ENCODE results near the gene SNRNP48.

DNA sequence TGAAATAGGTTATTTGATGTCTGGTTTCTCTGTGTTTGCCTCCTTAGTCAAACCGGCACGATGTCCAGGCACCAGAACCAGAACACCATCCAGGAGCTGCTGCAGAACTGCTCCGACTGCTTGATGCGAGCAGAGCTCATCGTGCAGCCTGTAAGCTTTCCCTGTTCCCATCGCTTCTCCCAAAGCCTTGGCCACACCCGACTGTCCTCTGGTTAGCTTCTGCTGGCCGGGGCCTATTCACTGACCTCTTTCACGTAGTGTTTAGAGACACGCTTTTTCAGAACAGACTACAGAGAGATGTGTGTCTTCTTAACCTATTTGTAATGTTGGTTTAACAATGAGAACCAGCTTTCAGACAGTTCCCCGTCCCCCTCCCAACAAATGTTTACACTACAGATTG, 34.3 kb upstream of the SNRNP48 start:
- TF ChIP-seq, protein P1, sequence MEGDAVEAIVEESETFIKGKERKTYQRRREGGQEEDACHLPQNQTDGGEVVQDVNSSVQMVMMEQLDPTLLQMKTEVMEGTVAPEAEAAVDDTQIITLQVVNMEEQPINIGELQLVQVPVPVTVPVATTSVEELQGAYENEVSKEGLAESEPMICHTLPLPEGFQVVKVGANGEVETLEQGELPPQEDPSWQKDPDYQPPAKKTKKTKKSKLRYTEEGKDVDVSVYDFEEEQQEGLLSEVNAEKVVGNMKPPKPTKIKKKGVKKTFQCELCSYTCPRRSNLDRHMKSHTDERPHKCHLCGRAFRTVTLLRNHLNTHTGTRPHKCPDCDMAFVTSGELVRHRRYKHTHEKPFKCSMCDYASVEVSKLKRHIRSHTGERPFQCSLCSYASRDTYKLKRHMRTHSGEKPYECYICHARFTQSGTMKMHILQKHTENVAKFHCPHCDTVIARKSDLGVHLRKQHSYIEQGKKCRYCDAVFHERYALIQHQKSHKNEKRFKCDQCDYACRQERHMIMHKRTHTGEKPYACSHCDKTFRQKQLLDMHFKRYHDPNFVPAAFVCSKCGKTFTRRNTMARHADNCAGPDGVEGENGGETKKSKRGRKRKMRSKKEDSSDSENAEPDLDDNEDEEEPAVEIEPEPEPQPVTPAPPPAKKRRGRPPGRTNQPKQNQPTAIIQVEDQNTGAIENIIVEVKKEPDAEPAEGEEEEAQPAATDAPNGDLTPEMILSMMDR (IDR thresholded peaks at IDR 0.05; ENCODE audit: insufficient read depth, low read depth, low read length), result no peak
- TF ChIP-seq EZH2 (IDR thresholded peaks at IDR 0.05; ENCODE audit: insufficient read depth, low read length), result no peak
